GM08714 (cell line): Measurements from ENCODE around the gene POLR1G.

Source experiments
- H3K4me3 ChIP-seq: fragments of 200-500 bp; sonication (Bioruptor generic); 2 replicates; pipeline ENCODE4 v1.5.1; 2014; ENCODE audit warnings: mild to moderate bottlenecking, low read length, inconsistent platforms
- ZNF274 ChIP-seq: IDR thresholded peaks from 2 replicates; pipeline ENCODE4 v1.6.1; 2012; ENCODE audit warnings: mild to moderate bottlenecking, low read depth, low read length

Gene POLR1G

DNA sequence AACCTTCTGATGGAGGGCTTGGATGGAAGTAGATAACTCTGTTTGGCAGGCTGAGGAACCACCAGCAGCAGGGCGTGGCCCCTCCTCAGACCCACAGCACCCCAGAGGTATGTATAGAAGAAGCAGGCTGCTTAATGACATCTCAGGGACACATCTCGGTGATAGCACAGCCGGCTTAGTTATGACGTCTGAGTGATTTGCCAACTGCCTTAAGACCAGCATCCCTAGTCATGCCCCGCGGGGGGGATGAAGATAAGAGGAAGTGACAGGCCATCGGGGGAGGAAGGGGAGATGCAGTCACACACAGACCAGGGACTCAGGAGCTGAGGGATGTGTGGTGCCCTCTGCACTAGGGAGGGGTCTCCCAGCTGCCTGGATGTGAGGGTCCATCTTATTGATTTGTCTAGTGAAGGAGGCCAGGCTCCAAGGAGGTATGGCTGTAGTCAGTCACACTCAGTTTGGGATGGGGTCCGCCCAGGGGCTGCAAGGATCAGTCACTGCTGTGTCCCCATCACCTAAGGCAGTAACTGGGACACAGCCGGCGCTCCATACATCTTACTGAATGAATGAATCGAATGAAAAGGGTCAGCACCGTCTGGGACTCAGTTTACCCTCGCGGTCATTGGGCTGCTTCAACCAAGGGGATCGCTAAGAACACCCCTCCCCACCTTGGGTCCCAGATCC lies 36.5 kb downstream of the POLR1G start:
- peak overlapping the region; percentile 55; the same call in 1 of the 2 replicates for H3K4me3 ChIP-seq
- TF ChIP-seq ZNF274 = no peak

DNA sequence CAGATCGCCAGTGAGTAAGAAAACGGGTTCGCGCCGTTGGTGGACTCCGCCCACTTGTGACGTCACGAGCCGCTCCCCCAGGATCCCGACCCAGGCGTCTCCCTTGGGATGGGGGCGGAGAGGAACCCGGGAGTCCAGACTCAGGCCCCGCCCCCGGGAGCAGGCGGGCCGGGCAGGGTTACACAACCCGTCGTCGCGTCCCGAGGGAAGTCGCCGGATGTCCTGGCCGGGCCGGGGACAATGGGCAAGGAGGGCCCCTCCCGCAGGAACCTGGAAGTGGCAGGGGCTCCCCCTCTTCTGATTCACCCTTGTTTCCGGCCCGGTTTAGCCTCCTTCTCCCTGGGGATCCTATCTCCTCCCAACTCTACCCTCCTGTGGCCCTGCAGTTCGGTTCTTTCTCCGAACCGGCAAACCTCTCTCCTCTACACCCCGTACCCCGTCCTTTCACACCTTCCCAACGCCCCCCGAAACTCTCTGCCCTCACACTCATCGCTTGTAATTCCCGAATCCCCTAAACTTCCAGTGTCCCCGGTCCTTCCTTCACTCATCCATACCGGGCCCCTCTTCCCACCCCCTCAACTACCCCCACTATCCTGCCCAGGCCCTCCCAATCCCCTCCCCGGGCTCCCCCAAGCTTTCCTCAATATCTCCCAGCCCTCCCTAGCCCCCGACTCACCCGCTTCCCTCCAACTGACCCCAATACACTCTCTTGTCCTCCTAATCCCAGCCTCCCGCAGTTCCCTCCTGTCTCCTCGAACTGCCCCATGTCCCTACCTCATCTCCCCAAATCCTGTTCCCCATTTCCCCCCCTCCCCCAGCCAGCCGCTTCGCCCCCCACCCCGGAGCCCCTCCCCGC lies 37.2 kb downstream of the POLR1G start:
- H3K4me3 ChIP-seq = peak overlapping the region; percentile 55; the same call in 1 of the 2 replicates
- no peak for TF ChIP-seq ZNF274

DNA sequence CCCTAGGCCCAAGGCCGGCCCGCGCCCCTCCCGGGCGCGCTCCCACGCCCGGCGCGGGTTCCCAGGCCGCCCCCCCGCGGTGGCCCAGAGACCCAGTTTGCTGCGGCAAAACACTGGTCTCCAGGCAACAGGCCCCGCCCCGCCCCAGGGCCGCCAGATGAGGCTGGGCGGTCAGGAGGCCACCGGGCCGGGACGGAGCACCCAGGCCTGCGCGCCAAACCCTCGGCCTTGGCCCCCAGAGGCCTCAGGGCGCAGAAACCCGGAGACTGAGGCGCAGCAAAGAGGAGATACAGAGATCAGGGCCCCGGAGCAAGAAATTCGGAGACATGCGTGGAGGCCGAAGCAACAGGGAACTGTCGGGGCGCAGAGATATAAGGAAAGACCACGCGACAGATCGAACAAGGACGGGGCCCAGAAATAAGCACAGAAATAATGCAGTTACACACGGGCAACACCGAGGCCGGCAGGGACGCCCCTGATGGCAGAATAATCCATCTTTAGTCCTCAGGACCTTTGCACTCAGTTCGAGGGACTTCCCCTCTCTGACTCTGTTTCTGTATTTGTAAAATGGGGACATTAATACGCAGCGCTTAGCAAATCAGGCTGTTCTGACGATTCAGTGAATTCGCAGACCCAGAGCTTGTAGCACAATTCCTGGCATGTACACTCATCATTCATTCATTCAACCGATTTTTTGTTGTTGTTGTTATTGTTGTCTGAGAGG lies 38.0 kb downstream of the POLR1G start:
- no peak for TF ChIP-seq ZNF274
- no peak overlapping the region; the same call in 1 of the 2 replicates for H3K4me3 ChIP-seq

DNA sequence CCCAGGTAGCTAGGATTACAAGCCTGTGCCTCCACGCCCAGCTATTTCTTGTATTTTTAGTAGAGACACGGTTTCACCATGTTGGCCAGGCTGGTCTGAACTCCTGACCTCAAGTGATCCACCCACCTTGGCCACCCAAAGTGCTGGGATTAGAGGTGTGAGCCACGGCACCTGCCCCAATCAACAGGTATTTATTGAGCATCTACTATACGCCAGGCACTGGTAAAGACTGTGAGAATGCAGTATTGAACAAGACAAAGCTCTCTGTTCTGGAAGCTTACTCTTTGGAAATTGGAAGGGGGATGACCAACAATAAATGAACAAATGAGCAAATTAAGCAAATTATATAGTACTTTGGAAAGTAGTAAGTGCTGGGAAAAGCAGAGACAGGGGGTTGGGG lies 38.7 kb downstream of the POLR1G start:
- TF ChIP-seq ZNF274 = no peak

DNA sequence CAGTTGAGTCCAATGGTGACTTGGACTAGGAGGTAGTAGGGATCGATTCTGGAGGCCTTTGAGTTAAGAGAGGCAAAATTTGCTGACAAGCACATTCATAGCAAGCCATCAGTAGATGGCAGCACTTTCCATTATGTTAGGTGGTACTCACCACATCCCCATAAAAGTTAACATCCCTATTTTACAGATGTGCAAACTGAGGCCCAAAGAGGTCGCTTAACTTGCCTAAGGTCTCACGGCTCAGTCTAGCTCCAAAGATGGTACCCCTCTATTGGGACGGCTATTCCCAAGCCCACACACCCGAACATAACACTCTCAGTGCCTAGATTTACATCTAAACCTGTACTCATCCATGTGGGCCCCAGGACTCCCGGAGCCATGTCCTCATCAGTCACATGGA lies 39.9 kb downstream of the POLR1G start:
- TF ChIP-seq ZNF274 = no peak
- H3K4me3 ChIP-seq = no peak overlapping the region

More for the DNA sequence above, 38.7 kb downstream of the POLR1G start:
- no peak overlapping the region for H3K4me3 ChIP-seq

DNA sequence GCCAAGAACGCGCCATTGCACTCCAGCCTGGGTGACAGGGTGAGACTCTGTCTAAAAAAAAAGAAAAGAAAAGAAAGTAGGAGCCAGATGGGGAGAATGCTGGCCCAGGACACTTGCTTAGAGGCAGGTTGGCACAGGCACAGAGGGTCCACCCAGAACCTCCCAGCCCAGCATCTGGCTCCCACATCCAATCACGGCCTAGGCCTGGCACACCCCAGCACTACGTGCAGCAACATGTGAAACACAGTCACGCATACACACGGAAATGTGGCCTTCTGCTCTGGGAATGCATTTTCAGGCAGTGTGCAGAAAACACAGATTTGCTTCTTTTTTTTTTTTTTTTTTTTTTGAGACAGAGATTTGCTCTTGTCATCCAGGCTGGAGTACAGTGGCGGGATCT lies 40.5 kb downstream of the POLR1G start:
- H3K4me3 ChIP-seq = no peak overlapping the region
- no peak for TF ChIP-seq ZNF274

DNA sequence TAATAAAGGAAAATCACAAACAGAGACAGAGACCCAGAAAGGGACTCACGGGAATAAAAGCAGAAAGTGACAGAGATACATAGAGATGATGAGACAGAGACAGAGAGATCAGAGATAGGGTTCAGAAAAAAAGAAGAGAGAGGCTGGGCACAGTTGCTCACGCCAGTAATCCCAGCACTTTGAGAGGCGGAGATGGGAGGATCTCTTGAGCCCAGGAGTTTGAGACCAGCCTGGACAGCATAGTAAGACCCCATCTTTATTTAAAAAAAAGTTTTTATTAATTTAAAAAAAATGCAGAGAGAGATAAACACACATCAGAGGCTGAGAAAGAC lies 41.9 kb downstream of the POLR1G start:
- TF ChIP-seq ZNF274 = no peak
- no peak overlapping the region for H3K4me3 ChIP-seq

DNA sequence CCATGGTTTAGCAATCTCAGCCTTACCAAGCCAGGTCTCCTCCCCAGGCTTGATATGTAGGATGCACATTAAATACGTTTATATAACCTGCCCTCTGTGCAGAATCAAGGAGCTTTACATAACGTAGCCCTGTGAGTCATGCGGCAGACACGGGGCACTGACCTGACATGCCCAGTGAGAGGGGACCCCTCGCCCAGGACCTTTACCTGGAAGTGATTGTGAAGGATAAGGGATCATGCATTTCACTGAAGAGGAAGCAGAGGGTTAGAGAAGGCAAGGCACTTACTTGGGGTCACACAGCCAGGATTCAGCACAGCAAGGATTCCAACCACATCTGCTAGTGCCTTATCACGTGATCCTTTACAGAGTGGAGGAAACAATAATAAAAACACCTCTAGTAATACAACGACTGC lies 42.4 kb downstream of the POLR1G start:
- H3K4me3 ChIP-seq = no peak overlapping the region

DNA sequence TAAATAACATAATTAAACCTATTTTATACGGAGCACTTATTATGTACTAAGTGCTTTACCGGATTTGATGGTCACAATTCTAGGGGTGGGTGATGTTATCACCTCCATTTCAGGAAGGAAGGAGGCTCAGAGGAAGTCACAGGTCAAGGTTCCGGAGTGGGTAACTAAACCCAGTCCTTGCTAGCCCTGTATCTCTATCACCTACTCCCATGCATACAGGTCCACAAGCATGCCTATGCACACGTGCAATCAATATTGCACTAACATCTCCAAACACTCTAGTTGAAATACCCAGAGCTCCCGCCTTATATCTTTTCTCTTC lies 43.5 kb downstream of the POLR1G start:
- no peak for TF ChIP-seq ZNF274
- peak overlapping the region; percentile 85 for H3K4me3 ChIP-seq

More for the DNA sequence above, 42.4 kb downstream of the POLR1G start:
- TF ChIP-seq ZNF274 = no peak

DNA sequence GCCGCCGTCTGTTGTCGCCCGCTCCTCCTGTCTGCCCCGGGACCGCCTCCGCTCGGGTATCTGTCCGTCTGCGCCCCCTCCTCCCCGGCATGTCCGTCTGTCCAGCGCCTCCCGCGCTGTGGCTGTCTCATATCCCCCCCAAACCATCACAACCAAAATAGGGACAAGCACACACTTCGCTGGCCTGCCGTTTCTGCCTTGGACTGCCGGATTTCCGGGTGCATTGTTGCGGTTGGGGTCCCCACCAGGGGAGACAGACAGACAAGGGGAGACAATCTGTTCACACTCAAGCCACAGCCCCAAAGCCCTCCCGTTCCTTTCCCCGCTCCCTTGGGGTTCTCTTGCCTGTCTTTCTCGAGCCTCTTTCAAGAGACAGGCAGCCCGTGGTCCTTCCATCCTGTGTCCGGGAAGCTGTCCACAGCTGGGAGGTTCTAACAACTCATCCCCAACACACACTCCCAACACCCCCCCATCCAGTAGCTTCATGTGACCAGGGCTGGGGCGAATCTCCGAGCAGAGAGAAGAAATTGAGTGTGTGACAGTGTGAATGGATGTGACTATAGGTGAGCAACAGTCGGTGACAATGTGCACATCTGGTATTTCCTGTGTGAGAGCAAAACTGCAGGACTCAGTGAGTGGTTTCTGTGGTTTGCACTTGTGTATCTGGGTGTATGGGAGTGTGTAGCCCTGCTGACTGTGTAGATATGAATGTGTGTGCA lies 44.8 kb downstream of the POLR1G start:
- TF ChIP-seq ZNF274 = no peak
- peak overlapping the region; percentile 67; the same call in 1 of the 2 replicates for H3K4me3 ChIP-seq

DNA sequence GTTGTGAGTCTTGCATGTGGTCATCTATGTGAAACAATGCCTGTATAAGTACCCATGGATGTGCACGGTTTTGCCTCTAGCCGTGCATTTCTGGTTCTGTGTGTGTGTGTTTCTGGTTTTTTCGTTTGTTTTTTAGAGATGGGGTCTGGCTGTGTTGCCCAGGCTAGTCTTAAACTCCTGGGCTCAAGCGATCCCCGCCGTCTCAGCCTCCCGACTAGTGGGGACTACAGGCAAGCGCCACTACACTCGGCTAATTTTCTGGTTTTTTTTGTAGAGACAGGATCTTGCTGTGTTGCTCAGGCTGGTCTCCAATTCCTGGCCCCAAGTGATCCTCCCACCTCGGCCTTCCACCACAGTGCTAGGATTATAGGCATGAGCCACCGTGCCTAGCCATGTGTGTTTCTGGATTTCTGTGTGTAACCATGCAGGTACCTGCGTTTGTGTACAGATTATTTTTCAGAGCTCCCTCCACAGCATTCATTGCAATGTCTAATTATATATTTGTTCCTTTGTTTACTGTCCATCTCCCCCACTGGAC lies 45.5 kb downstream of the POLR1G start:
- no peak overlapping the region for H3K4me3 ChIP-seq
- TF ChIP-seq ZNF274 = no peak

DNA sequence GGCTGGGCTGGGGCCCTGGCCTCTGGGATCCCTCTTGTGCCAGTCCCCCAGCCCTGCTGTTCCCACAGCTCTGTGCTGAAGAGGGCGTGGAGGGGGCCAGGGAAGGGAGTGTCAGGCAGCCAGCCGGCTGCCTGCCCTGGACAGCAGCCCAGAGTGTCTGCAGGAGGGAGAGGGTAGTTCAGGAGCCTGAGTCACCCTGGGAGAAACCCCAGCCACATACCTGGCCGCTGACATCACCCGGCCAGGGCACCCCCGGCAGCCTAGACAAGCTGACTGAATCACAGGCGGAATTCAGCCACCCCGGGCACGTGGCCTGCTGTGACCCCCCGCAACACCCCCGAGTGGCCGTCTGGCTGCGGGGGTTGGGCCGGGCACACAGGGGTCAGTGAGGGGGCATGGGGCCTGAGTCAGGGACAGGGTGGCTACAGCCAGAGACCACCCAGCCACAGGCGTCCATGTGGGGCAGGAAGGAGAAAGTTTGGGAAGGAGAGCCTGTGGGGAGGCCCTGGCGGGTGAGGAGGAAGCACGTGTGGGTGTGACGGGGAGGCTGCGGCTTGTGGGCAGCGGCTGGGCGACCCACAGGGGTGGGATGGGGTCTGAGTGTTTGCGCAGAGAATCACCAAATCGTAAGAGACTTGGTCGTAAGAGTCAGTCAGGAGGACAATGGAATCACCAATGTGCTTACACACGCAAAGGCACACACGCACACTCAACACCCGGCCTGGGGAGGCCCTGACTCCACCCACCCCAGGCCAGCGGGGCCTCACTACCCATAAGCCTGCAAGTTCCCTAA lies 49.5 kb downstream of the POLR1G start:
- no peak overlapping the region for H3K4me3 ChIP-seq
- no peak for TF ChIP-seq ZNF274

DNA sequence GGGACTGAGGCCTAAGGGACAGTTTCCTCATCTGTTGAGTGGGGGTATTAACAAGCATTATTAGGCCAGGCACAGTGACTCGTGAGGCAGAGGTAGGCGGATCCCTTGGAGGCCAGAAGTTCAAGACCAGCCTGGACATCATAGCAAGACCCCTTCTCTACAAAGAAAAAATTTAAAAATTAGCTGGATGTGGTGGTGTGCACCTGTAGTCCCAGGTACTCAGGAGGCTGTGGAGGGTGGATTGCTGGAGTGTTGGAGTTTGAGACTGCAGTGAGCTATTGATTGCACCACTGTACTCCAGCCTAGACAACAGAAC lies 50.0 kb downstream of the POLR1G start:
- H3K4me3 ChIP-seq = no peak overlapping the region
- no peak for TF ChIP-seq ZNF274
